GM19324 (cell line): ENCODE measurements around the gene DISC1.

Experiments used
- ATAC-seq: cut with Tn5 transposase; IDR thresholded peaks from one replicate; pipeline ENCODE4 v1.9.1; 2021; ENCODE audit warnings: mild to moderate bottlenecking, moderate library complexity; ENCODE audit not compliant: unreplicated experiment, low FRiP score

DISC1 gene

GRCh38 chr1:231694075-231694431 lies 67.5 kb downstream of the DISC1 start:
- no peak for ATAC-seq

- ATAC-seq: no peak
Observed at GRCh38 chr1:231694465-231695077, 68.0 kb downstream of the DISC1 start.

- ATAC-seq: no peak
Observed at GRCh38 chr1:231695439-231696255, 69.1 kb downstream of the DISC1 start.

GRCh38 chr1:231699784-231700183 lies 73.2 kb downstream of the DISC1 start:
- ATAC-seq: no peak

- no peak for ATAC-seq
Observed at GRCh38 chr1:231701306-231701705, 74.7 kb downstream of the DISC1 start.

GRCh38 chr1:231702331-231702730 lies 75.7 kb downstream of the DISC1 start:
- ATAC-seq: no peak

GRCh38 chr1:231702804-231703203 lies 76.2 kb downstream of the DISC1 start:
- ATAC-seq: no peak

- no peak for ATAC-seq
Observed at GRCh38 chr1:231705806-231706760, 79.5 kb downstream of the DISC1 start.

- ATAC-seq: no peak
Observed at GRCh38 chr1:231706934-231707333, 80.3 kb downstream of the DISC1 start.

GRCh38 chr1:231707407-231707806 lies 80.8 kb downstream of the DISC1 start:
- ATAC-seq: no peak

GRCh38 chr1:231708394-231708793 lies 81.8 kb downstream of the DISC1 start:
- no peak for ATAC-seq

- no peak for ATAC-seq
Observed at GRCh38 chr1:231714440-231714839, 87.8 kb downstream of the DISC1 start.

GRCh38 chr1:231715816-231716722 lies 89.5 kb downstream of the DISC1 start:
- no peak for ATAC-seq

- ATAC-seq: no peak
Observed at GRCh38 chr1:231716879-231717278, 90.3 kb downstream of the DISC1 start.

- ATAC-seq: no peak
Observed at GRCh38 chr1:231719485-231720183, 93.0 kb downstream of the DISC1 start.

GRCh38 chr1:231720652-231721325 lies 94.2 kb downstream of the DISC1 start:
- ATAC-seq: no peak

- ATAC-seq: no peak
Observed at GRCh38 chr1:231721436-231721835, 94.8 kb downstream of the DISC1 start.

GRCh38 chr1:231722356-231722755 lies 95.8 kb downstream of the DISC1 start:
- no peak for ATAC-seq

- no peak for ATAC-seq
Observed at GRCh38 chr1:231723146-231723545, 96.6 kb downstream of the DISC1 start.
